Measurements from ENCODE around the gene GAPT. TPM values are rescaled to one million over a fixed set of nuclear protein-coding genes. Genes with fewer than 3 reads are reported as not detected.

Gene GAPT
- total RNA-seq, 4 donors from 2014 or later: 3.8 TPM; not detected in 3

DNA sequence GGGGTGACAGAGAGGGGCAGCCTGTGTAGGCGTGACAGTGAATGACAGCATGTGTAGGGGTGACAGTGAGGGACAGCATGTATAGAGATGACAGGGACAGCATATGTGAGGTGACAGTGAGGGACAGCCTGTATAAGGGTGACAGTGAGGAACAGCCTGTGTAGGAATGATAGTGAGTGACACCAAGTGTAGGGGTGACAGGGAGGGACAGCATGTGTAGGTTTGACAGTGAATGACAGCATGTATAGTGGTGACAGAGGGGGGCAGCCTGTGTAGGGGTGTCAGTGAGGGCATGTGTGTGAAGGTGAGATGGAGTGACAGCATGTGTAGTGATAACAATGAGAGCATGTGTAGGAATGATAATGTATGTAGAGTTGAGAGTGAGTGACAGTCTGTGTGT lies 8.7 kb upstream of the GAPT start:
- H3K4me1 ChIP-seq: no peaks in the 10 kb centered on the region
- H3K27me3 ChIP-seq: no peaks in the 10 kb centered on the region
- no peak for DNase-seq
- TF ChIP-seq POLR2AphosphoS5 (IDR thresholded peaks at IDR 0.05) (no peak), POLR2A (IDR thresholded peaks at IDR 0.05) (no peak), EP300 (IDR thresholded peaks at IDR 0.05; ENCODE audit: low read depth) (no peak)
- TF ChIP-seq, protein P1, sequence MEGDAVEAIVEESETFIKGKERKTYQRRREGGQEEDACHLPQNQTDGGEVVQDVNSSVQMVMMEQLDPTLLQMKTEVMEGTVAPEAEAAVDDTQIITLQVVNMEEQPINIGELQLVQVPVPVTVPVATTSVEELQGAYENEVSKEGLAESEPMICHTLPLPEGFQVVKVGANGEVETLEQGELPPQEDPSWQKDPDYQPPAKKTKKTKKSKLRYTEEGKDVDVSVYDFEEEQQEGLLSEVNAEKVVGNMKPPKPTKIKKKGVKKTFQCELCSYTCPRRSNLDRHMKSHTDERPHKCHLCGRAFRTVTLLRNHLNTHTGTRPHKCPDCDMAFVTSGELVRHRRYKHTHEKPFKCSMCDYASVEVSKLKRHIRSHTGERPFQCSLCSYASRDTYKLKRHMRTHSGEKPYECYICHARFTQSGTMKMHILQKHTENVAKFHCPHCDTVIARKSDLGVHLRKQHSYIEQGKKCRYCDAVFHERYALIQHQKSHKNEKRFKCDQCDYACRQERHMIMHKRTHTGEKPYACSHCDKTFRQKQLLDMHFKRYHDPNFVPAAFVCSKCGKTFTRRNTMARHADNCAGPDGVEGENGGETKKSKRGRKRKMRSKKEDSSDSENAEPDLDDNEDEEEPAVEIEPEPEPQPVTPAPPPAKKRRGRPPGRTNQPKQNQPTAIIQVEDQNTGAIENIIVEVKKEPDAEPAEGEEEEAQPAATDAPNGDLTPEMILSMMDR (IDR thresholded peaks at IDR 0.05): no peak
- intact Hi-C loops (cut with DNase I; ENCODE audit: low total_unique reads): no loop called here
- H3K9me3 ChIP-seq: no peaks in the 10 kb centered on the region
- no peaks in the 10 kb centered on the region for H3K36me3 ChIP-seq
- H3K4me3 ChIP-seq: no peak overlapping the region
- WGBS, 2 donors (ENCODE audit: low coverage in 1 of 2): 92 to 100% methylated on average over 1 of the region's 1 CpG
- H3K27ac ChIP-seq: no peak overlapping the region
- in situ Hi-C loops (cut with MboI; ENCODE audit: low pct_ligation_motif_present in 1 of 4, low pct_unique_long_range_greater_than_20kb in 1 of 4, low sequenced_read_pairs in 3 of 4): loop anchor here in 3 of 4 donors (25.0 kb wide), 1 partner anchor 355 kb away; no protein-coding TSS in a partner anchor

DNA sequence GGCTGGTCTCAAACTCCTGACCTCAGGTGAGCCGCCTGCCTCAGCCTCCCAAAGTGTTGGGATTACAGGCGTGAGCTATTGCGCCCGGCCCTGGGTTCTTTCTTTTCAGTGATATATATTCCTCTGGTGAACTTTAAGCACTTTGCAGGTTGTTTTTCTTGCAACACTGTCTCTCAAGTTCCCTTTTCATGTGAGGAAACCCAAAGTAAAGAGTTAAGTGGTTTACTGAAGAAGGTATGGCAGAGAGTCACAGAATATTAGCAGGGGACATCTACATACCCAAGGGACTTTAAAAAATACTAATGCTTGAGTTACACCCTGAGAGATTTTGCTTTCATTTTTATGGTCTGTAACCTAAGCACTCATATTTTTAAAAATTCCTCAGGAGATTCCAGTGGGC lies 6.7 kb upstream of the GAPT start:
- 79 to 90% methylated on average over 4 of the region's 4 CpGs for WGBS, 2 donors (ENCODE audit: low coverage in 1 of 2)
- TF ChIP-seq EP300 (IDR thresholded peaks at IDR 0.05; ENCODE audit: low read depth) (no peak), POLR2AphosphoS5 (IDR thresholded peaks at IDR 0.05) (no peak), POLR2A (IDR thresholded peaks at IDR 0.05) (no peak)
- TF ChIP-seq, protein P1 (IDR thresholded peaks at IDR 0.05): no peak
- intact Hi-C loops (cut with DNase I; ENCODE audit: low total_unique reads): no loop called here
- no peaks in the 10 kb centered on the region for H3K36me3 ChIP-seq
- in situ Hi-C loops (cut with MboI; ENCODE audit: low pct_ligation_motif_present in 1 of 4, low pct_unique_long_range_greater_than_20kb in 1 of 4, low sequenced_read_pairs in 3 of 4): loop anchor here in 3 of 4 donors (25.0 kb wide), 1 partner anchor 353 kb away; no protein-coding TSS in a partner anchor
- DNase-seq: no peak
- H3K9me3 ChIP-seq: no peaks in the 10 kb centered on the region
- no peaks in the 10 kb centered on the region for H3K27me3 ChIP-seq
- no peak overlapping the region for H3K27ac ChIP-seq
- H3K4me3 ChIP-seq: no peak overlapping the region
- no peaks in the 10 kb centered on the region for H3K4me1 ChIP-seq

DNA sequence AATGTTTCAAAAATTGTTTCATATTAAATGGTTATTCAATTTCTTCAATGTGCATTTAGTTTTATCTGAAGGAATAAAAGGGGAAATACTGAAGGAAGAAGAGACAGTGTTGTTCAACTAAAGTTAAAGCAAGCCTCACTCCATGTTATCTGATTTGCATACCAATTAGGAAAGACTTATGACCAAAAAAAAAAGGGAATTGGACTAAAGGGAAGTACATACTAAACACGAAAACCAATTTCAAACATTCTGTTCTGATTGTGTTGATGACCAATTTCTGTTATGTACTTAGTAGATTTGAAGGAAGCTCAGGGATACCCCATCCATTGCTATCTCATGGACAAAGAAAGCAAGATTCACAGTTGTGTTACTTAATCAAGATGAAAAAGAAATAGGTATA lies 4.9 kb upstream of the GAPT start:
- intact Hi-C loops (cut with DNase I; ENCODE audit: low total_unique reads): no loop called here
- TF ChIP-seq POLR2AphosphoS5 (IDR thresholded peaks at IDR 0.05) (no peak), POLR2A (IDR thresholded peaks at IDR 0.05) (no peak), EP300 (IDR thresholded peaks at IDR 0.05; ENCODE audit: low read depth) (no peak)
- TF ChIP-seq, protein P1 (IDR thresholded peaks at IDR 0.05): no peak
- WGBS, 2 donors (ENCODE audit: low coverage in 1 of 2): 43 to 64% methylated on average over 1 of the region's 1 CpG
- Histone ChIP-seq H3K27me3 (peaks cover 6% of the 10 kb centered on the region), H3K9me3 (no peaks in the 10 kb centered on the region), H3K4me1 (no peaks in the 10 kb centered on the region), H3K36me3 (no peaks in the 10 kb centered on the region), H3K4me3 (no peak overlapping the region), H3K27ac (no peak overlapping the region)
- DNase-seq: no peak
- in situ Hi-C loops (cut with MboI; ENCODE audit: low pct_ligation_motif_present in 1 of 4, low pct_unique_long_range_greater_than_20kb in 1 of 4, low sequenced_read_pairs in 3 of 4): loop anchor here in 3 of 4 donors (25.0 kb wide), 1 partner anchor 351 kb away; no protein-coding TSS in a partner anchor

DNA sequence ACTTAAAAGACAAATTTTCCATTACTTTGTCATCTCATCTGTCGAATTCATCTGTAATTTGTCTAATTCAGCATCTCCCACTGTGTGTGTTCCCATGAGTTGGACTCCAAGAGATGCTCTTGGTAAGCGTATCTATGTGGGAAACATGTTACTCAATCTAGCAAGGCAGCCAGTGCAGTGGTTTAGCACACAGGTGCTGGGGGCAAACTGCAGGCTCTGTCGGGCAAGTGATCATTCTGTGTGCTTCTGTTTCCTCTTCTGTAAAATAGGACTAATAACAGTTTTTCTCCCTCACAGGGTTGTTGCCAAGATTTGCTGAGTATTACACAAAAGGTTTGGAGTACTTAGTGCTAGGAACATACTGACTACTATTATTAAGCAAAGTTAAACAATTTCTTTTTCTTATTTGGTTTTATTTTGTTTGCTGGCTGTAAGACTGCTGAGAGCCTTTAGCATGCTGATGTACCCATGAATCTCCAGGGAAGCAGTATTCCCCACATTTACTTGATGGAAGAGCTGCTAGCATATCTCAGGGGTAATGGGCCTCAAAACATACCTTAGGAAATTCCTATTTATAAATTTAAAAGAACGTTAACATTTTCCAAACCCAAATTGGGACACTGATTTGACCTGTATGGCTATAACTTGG lies 709 bp upstream of the GAPT start:
- Histone ChIP-seq H3K36me3 (no peaks in the 10 kb centered on the region), H3K9me3 (no peaks in the 10 kb centered on the region), H3K27ac (no peak overlapping the region), H3K27me3 (peaks cover 6% of the 10 kb centered on the region), H3K4me3 (no peak overlapping the region), H3K4me1 (no peaks in the 10 kb centered on the region)
- intact Hi-C loops (cut with DNase I; ENCODE audit: low total_unique reads) (no loop called here), in situ Hi-C loops (cut with MboI; ENCODE audit: low pct_ligation_motif_present in 1 of 4, low pct_unique_long_range_greater_than_20kb in 1 of 4, low sequenced_read_pairs in 3 of 4) (loop anchor here in 3 of 4 donors (25.0 kb wide), 1 partner anchor 347 kb away; no protein-coding TSS in a partner anchor)
- no peak for DNase-seq
- 56 to 93% methylated on average over 3 to 4 of the region's 4 CpGs for WGBS, 2 donors (ENCODE audit: low coverage in 1 of 2)
- TF ChIP-seq, protein P1 (IDR thresholded peaks at IDR 0.05): no peak
- TF ChIP-seq POLR2A (IDR thresholded peaks at IDR 0.05): no peak
